NCI-H748 (cell line): ENCODE results near the gene IQCM.

Experiments used
- DNase-seq: peaks from one replicate; lab custom pipeline; 2025; ENCODE audit not compliant: unreplicated experiment; lab: John Stamatoyannopoulos, UW

Gene IQCM

GRCh38 chr4:149784018-149784417 lies 31.6 kb downstream of the IQCM start:
- DNase-seq = no peak

DNA sequence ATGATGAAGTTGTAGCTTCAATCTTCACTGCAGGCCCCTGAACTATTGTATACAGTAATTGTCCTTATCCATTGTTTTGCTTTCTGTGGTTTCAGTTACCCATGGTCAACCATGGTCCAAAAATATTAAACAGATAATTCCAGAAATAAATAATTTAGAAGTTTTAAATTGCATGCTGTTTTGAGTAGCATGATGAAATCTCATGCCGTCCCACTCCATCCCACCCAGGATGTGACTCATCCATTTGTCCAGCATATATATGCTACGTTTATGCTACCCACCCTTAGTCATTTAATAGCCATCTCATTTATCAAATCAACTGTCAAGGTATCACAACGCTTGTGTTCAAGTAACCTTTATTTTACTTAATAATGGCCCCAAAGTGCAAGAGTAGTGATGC lies 34.5 kb downstream of the IQCM start:
- DNase-seq = no peak

- DNase-seq = no peak
Measured at GRCh38 chr4:149768477-149768876, 47.2 kb downstream of the IQCM start.

DNA sequence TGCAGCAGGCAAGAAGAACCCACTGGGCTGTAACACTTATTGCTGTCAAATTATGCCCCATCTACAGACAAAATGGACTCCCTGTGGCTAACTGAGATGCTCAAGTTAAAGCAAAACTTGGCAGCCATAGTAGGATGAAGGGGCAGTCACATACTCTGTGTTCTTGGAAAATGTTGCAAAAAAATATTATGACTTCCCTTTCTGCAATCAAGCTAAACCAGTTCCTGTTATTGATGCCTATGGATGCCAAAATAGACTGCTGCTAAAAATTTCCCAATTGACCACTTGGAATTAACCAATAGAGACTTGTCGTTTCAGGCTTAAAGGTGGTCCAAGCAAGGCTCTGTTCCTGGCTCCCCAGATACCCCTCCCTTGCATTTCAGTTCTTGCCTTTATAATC lies 49.5 kb downstream of the IQCM start:
- no peak for DNase-seq

DNA sequence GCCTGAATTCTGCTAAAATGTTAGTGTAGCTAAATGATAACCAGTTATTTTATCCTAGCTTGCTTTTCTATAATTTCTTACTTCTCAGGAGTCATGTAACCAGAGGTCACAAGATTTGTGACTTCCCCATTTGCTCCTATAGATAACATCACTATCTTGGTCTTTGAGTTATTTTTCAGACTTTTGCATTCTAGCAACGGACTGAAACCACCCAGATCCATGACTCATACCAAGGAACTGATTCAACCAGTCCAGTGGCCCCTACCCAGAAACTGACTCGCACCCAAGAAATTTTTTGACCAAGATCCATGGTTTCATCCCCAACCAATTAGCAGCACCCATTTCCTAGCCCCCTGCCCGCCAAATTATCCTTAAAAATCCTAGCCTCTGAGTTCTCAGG lies 50.0 kb downstream of the IQCM start:
- DNase-seq = no peak

DNA sequence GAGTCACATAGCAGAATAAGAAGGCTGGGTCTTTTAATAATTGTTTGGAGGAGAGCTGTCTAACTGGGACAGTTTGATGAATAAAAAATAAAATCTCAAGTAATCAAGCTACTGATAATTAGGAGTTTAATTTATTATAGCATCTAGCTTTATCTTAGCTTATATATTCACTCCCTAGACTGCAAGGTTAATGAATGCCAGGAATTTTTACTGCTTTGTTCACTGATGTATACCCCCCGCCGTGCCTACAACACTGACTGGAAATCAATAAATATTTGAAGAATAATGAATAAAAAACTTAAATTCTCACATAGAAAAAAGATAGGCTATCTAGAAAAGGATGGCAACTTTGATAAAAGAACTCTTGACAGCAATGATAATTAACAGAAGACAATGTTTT lies 59.7 kb downstream of the IQCM start:
- no peak for DNase-seq

- DNase-seq = no peak
Measured at GRCh38 chr4:149754526-149754925, 61.1 kb downstream of the IQCM start.

DNA sequence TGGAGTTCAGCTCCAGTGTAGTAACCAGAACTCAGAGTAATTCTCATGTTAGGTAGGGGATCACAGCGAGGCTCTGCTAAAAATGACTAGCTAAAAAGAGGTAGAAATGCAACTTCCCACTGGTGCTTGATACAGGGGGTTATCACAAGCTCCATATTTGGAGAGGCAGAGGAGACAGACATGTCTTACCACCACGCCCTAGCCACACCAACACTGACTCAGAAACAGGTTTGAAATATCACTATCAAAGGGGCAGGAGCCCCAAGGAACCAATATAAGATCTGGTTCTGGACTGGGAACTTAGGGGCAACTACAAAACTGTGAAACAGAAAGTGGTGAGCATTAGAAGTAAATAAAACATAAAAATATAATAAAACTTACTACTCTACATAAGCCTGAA lies 62.9 kb downstream of the IQCM start:
- DNase-seq = no peak

- no peak for DNase-seq
Measured at GRCh38 chr4:149751174-149751573, 64.5 kb downstream of the IQCM start.

GRCh38 chr4:149749784-149750183 lies 65.9 kb downstream of the IQCM start:
- DNase-seq = no peak

- DNase-seq = no peak
Measured at GRCh38 chr4:149747646-149748045, 68.0 kb downstream of the IQCM start.

DNA sequence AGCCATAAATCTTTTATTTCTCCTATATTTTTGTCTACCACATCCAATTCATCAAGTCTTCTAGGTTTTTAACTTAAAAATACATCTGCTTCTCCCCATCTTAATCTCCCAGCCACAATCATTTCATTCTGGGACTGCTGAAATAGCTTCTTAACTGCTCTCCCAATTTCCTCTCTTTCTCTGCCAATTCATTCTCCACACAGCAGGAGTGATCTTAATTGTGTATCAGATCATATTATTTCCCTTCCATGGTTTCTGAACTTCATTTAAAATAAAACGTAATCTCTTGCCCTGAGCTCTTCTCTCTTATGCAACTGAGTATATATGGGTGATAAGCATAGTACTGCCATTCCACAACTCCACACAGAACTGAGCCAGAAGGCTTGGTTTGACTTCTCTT lies 69.4 kb downstream of the IQCM start:
- no peak for DNase-seq

DNA sequence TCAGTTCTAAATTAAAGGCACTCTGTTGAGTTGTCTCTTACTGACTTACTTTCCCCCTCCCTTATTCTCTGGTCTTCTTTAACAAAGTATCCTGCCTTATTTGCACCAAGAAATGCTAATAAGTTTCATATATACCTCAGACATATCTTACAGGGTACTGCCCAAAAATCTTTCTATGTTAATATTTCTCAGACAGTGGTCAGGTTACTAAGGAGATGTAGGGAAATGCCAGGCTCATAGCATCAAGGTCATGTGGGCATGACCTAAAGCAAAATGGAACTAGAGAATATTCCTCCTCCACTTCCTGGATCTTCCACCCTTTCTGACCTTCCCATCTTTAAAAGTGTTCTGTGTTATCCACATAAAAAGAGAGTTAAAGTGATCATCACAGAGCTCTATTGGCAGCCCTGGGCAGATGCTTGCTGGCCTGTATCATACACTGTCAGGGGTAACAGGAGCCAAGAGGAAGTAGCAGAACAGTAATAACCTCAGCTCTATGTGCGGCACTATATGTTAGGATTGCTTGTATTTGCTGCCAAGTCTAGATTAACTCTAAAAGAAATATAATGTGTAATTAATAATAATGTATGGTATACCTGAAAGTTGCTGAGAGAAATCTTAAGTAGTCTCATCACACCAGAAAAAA lies 74.3 kb downstream of the IQCM start:
- DNase-seq = no peak

- DNase-seq = no peak
Measured at GRCh38 chr4:149738156-149738555, 77.5 kb downstream of the IQCM start.

DNA sequence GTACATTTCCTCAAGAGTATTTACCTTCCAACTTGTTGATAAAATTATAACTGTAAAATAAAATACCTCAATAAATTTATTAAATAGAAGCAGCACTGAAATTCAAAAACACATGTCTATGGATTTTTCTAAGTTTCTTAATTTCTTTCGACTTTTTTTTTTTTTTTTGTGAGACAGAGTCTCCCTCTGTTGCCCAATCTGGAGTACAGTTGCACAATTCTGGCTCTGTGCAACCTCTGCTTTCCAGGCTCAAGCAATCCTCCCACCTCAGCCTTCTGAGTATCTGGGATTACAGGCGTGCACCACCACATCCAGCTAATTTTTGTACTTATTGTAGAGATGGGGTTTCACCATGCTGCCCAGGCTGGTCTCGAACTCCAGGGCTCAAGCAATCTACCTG lies 79.8 kb downstream of the IQCM start:
- no peak for DNase-seq

DNA sequence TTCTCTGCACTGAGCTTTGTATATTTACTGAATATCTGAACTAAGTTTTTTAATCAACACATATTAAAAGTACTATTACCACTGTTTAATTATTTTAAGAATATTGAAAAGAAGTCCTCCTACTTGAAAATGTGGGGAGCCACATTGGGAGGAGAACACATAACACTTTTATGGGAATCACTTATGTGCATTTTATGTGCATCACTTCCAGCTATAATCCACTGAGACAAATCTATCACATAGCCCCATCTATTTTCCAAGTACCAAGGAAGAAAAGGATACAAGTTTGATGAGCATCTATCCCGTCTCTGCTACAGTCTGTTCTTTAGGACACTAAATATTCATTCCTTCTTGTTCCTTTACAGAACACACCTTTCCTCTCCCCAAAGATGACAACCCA lies 87.2 kb downstream of the IQCM start:
- no peak for DNase-seq

- no peak for DNase-seq
Measured at GRCh38 chr4:149727663-149728062, 88.0 kb downstream of the IQCM start.

- DNase-seq = no peak
Measured at GRCh38 chr4:149723065-149723464, 92.6 kb downstream of the IQCM start.

DNA sequence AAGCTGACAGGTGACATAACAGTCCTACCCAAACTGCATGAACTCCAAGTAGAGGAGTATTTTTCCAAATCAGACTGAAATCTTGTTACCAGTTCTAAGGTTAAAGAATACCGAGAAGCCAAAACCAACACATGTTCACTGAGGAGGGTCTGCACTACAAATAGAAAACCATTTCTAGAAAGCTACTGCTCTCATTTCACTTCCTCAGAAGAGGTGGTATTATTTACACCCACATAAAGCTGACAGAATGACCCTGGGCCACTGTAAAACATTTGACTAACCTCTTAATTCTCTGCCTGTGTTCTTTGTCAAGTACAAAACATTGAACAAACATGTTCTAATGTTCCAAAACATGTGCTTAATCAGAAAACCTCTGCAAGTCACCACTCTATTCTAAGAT lies 95.8 kb downstream of the IQCM start:
- DNase-seq = no peak

GRCh38 chr4:149719357-149719756 lies 96.3 kb downstream of the IQCM start:
- DNase-seq = no peak

- no peak for DNase-seq
Measured at GRCh38 chr4:149718500-149718899, 97.1 kb downstream of the IQCM start.

GRCh38 chr4:149716728-149717127 lies 98.9 kb downstream of the IQCM start:
- DNase-seq = no peak

DNA sequence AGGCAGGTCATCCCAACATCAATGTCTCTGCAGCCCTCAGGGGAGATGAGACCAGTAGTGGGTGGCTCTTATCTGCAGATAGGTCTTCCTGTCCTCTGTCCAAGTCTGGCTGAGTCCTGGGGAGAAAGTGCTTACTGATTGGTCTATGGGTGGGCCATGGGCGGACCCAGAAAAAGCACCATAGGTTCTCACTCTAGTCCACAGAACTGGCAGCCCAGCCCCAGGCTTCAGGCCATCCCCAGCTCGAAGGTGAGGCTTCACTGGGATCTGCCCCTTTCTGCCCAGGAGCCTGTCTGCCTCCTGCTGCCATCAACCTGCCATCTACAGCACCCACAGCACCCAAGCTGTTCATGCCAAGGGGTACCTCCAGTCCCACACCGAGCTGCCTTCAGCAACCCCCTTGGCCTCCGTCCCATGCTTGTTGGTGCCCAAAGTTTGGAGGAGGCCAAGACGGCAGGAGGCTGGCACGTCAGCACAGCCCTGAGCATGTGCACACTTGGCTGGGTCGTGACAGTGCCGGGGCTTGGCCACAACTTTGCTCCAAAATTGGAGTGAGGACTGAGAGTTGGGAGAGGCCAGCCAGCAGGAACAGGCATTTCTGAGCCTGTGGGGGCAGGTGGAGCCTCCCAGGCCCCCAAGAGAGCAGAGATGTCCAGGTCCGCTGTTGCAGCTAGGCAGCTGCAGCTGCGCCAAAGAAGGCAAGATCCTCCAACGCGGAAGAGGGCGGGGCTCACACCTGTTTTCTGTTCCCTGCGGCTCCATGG lies 99.6 kb downstream of the IQCM start:
- DNase-seq = peak; percentile 60
